Osteocyte (in vitro differentiated cells): ENCODE data around the gene KLF6. TPM values are rescaled to one million over a fixed set of nuclear protein-coding genes. Genes with fewer than 3 reads are reported as not detected.

Experiments used
- DNase-seq: peaks from one replicate; pipeline ENCODE4 v3.0.0; 2021; ENCODE audit warnings: mixed read lengths; ENCODE audit not compliant: unreplicated experiment; ENCODE audit errors: extremely low spot score
- H3K27ac Mint-ChIP-seq: one replicate; pipeline ENCODE4 v1.8.0; 2021; ENCODE audit warnings: mild to moderate bottlenecking, mixed read lengths; ENCODE audit not compliant: unreplicated experiment
- H3K27me3 Mint-ChIP-seq: one replicate; pipeline ENCODE4 v1.8.0; 2021; ENCODE audit warnings: mixed read lengths; ENCODE audit not compliant: unreplicated experiment
- H3K36me3 Mint-ChIP-seq: one replicate; pipeline ENCODE4 v1.8.0; 2021; ENCODE audit warnings: mixed read lengths; ENCODE audit not compliant: unreplicated experiment
- H3K4me1 Mint-ChIP-seq: one replicate; pipeline ENCODE4 v1.8.0; 2021; ENCODE audit warnings: mixed read lengths; ENCODE audit not compliant: unreplicated experiment
- H3K4me3 Mint-ChIP-seq: one replicate; pipeline ENCODE4 v1.8.0; 2021; ENCODE audit warnings: mild to moderate bottlenecking, moderate library complexity, mixed read lengths; ENCODE audit not compliant: unreplicated experiment
- H3K9me3 Mint-ChIP-seq: one replicate; pipeline ENCODE4 v1.8.0; 2021; ENCODE audit warnings: mixed read lengths; ENCODE audit not compliant: unreplicated experiment
- total RNA-seq: library from RNA; stranded (reverse); gene quantifications from 2 replicates; pipeline ENCODE4 v1.2.1, GENCODE V29; 2021
- TF ChIP-seq, protein P1 (sequence below): fragments of 200-600 bp; sonication (generic); IDR thresholded peaks from 2 replicates; pipeline ENCODE4 v1.5.0; 2021; ENCODE audit warnings: antibody characterized with exemption, mild to moderate bottlenecking, moderate library complexity

Gene KLF6
- total RNA-seq, 1 donor from 2014 or later: 341 TPM

DNA sequence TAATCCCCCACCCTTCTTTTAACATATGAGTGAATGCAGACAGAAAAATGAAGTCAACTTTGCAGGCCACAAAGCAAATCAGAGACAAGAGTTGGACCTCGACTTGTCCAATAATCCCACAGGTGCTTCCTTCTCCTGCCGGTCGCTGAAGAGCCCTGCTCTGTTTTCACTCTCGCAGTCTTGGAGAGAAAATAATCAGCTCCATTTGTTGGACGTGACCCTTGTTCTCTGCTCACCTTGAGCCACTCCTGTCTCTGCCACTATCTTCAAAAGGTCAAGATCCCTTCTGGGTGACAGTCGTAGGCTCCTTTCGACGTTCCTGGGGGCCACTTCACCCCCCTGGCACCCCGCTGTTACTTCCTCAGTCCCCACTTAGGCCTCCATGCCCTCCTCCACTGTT is 2.8 kb upstream of the KLF6 start:
- no peak for DNase-seq
- peaks cover 22% of the 10 kb centered on the region for H3K36me3 Mint-ChIP-seq
- no peak overlapping the region for H3K4me3 Mint-ChIP-seq
- H3K27ac Mint-ChIP-seq: peak overlapping the region; percentile 98
- no peaks in the 10 kb centered on the region for H3K27me3 Mint-ChIP-seq
- H3K9me3 Mint-ChIP-seq: peaks cover 7% of the 10 kb centered on the region
- H3K4me1 Mint-ChIP-seq: peaks cover 16% of the 10 kb centered on the region
- TF ChIP-seq, protein P1, sequence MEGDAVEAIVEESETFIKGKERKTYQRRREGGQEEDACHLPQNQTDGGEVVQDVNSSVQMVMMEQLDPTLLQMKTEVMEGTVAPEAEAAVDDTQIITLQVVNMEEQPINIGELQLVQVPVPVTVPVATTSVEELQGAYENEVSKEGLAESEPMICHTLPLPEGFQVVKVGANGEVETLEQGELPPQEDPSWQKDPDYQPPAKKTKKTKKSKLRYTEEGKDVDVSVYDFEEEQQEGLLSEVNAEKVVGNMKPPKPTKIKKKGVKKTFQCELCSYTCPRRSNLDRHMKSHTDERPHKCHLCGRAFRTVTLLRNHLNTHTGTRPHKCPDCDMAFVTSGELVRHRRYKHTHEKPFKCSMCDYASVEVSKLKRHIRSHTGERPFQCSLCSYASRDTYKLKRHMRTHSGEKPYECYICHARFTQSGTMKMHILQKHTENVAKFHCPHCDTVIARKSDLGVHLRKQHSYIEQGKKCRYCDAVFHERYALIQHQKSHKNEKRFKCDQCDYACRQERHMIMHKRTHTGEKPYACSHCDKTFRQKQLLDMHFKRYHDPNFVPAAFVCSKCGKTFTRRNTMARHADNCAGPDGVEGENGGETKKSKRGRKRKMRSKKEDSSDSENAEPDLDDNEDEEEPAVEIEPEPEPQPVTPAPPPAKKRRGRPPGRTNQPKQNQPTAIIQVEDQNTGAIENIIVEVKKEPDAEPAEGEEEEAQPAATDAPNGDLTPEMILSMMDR: no peak

DNA sequence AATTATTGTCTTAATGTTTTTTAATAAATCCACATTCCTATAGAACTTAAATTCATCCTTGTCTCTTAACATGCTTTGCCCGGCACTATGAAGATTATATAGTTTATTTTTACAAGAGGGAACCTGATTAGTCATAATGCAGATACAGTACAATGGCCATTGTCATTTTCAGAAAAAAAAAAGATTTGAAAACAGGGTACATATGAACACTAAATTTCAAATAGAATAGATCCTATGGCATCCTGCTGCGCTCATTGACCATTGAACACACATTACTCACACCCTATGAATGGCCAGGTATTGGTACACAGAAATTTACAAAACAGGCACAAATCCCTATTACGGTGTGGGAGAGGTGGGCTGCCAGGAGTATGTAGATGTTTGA is 2.0 kb upstream of the KLF6 start:
- Mint-ChIP-seq H3K27me3 (no peaks in the 10 kb centered on the region), H3K4me1 (peaks cover 17% of the 10 kb centered on the region), H3K36me3 (peaks cover 30% of the 10 kb centered on the region), H3K9me3 (peaks cover 7% of the 10 kb centered on the region), H3K27ac (peak overlapping the region; percentile 98), H3K4me3 (peak overlapping the region; percentile 82)
- TF ChIP-seq, protein P1: no peak
- DNase-seq: no peak

DNA sequence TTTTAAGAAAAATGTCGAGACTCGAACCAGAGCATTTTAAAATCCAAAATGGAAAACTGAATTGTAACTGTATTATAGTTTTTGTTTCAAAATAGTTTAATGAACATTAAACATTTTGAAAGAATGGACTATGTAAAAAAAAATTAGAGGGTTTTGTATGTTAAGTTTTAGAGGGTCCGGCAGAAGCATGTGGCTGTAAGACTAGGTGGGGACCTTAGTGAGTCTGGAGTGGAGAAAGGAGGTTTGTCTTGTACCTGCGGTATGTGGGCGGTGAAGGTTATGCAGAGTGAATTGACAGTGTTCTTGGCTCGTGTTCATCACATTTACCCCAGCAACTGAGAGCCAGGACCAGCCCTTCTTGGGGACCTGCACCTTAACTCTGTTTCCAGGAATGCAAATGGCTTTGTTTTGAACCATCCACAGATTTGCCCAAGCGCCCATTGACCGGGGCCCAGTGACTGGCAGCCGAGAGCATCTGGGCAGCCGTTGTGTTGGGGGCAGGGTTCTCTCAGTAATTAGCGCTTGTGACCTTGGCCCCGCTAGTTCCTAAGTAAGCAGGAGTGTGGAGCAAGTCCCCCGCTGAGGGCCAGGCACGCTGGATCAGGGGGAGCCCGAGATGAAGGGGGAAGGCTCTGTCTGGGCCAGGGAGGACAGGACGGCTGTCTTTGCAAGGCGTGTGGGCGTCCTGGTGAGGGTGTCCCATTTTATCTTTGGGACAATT is 1.4 kb upstream of the KLF6 start:
- H3K4me3 Mint-ChIP-seq: peak overlapping the region; percentile 82
- peaks cover 23% of the 10 kb centered on the region for H3K4me1 Mint-ChIP-seq
- H3K9me3 Mint-ChIP-seq: peaks cover 7% of the 10 kb centered on the region
- DNase-seq: no peak
- peak overlapping the region; percentile 98 for H3K27ac Mint-ChIP-seq
- peaks cover 36% of the 10 kb centered on the region for H3K36me3 Mint-ChIP-seq
- TF ChIP-seq, protein P1: no peak
- H3K27me3 Mint-ChIP-seq: no peaks in the 10 kb centered on the region

DNA sequence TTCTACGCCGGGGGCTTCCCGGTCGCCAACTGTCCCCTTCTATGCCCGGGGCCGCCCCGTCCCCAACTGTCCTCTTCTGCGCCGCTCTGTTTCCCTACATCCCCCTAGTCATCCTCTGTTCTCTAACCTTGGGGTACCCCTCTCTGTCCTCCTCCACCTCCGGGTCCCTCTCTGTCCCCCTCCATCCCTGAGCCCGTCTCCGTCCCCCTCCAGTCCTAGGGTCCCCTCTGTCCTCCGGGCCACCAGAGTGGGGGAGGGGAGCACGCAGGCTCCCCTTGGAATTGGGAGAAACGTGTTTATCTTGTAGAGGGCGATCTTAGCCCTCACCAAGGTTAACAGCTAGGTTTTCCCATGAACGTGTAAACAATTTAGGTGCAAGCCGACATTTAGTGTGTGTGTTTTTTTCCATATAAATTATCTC is 852 bp upstream of the KLF6 start:
- no peak for DNase-seq

DNA sequence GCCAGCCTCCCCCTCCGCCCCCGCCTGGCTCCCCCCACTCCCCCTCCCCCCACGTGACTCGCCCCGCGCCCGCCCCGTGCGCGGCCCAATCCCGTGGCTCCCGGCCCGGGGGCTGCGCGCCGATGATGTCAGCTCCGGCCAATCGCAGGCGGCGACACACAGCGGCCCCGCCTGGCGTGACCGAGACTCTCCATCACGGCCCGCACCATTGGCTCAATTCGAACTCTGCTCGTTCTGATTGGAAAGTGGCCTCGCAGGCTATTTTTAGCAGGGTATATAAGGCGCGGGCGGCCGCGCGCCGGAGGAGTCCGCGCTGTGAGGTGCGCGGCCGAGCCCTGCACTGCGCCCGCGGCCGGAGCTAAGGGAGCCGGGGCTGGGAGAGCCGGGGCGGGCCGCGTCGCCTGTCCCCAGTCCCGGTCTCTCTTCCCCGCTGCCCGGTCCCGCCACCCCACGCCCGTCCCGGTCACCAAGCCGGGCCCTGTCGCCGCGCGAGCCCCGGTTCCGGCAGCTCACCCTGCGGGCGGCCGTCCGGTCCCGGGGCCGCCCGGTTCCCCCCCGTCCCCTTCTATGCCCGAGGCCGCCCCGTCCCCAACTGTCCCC is 342 bp upstream of the KLF6 start:
- H3K4me1 Mint-ChIP-seq: peaks cover 34% of the 10 kb centered on the region
- no peaks in the 10 kb centered on the region for H3K27me3 Mint-ChIP-seq
- H3K36me3 Mint-ChIP-seq: peaks cover 47% of the 10 kb centered on the region
- H3K27ac Mint-ChIP-seq: peak overlapping the region; percentile 98
- peak; percentile 100 for DNase-seq
- peak overlapping the region; percentile 82 for H3K4me3 Mint-ChIP-seq
- TF ChIP-seq, protein P1: no peak
- peaks cover 7% of the 10 kb centered on the region for H3K9me3 Mint-ChIP-seq

More for the DNA sequence above, 852 bp upstream of the KLF6 start:
- peaks cover 42% of the 10 kb centered on the region for H3K36me3 Mint-ChIP-seq
- TF ChIP-seq, protein P1: no peak
- peak overlapping the region; percentile 82 for H3K4me3 Mint-ChIP-seq
- H3K4me1 Mint-ChIP-seq: peaks cover 29% of the 10 kb centered on the region
- no peaks in the 10 kb centered on the region for H3K27me3 Mint-ChIP-seq
- H3K27ac Mint-ChIP-seq: peak overlapping the region; percentile 98
- H3K9me3 Mint-ChIP-seq: peaks cover 7% of the 10 kb centered on the region
